Measurements from ENCODE around the gene CD53. TPM values are rescaled to one million over a fixed set of nuclear protein-coding genes. Genes with fewer than 3 reads are reported as not detected.

CD53 gene
- total and polyA plus RNA-seq, 9 of the 15 experiments (the other 6 are each of a cell fraction or from before 2014, with no cell fraction given): 63.5 to 220 (median 131) TPM

DNA sequence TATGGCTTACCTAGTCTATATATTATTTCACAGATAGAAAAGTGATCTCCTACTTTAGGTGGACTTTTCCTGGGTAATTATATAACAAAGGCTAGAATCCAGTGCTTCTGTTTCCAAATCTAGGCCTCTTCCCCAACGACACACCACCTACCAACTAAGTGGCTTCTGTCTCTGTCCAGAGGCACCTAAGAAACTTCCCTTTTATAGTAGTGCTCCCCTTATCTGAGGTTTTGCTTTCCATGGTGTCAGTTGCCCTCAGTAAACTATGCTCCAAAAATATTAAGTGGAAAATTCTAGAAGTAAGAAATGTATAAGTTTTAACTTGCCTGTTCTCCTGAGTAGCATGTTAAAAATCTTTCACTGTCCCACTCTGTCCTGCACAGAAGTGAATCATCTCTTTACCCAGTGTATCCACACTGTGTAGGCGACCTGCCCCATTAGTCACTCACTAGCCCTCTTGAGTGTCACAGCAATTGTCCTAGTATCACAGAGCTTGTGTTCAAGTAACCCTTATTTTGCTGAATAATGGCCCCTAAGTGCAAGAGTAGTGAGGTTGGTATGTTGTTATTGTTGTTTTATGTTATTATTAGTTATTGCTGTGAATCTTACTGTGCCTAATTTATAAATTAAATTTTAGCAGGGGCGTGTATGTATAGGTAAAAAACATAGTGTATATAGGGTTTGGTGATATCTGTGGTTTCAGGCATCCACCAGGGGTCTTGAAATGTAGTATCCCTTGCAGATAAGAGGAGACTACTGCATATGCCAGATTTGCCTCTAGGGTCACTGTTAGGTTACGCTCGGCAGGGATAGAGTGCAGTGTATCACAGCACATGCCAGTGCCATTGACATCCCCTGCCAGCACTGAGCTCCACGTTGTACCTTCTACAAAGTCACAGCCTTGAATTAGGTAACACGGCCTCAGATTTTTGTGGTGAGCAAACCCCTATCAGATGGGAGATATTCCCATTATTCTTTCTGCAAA, 14.7 kb upstream of the CD53 start (continued):
- TF ChIP-seq, protein P1, sequence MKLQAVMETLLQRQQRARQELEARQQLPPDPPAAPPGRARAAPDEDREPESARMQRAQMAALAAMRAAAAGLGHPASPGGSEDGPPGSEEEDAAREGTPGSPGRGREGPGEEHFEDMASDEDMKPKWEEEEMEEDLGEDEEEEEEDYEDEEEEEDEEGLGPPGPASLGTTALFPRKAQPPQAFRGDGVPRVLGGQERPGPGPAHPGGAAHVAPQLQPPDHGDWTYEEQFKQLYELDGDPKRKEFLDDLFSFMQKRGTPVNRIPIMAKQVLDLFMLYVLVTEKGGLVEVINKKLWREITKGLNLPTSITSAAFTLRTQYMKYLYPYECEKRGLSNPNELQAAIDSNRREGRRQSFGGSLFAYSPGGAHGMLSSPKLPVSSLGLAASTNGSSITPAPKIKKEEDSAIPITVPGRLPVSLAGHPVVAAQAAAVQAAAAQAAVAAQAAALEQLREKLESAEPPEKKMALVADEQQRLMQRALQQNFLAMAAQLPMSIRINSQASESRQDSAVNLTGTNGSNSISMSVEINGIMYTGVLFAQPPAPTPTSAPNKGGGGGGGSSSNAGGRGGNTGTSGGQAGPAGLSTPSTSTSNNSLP (IDR thresholded peaks at IDR 0.05; ENCODE audit: borderline replicate concordance, low read depth, low read length): no peak
- TF ChIP-seq HNRNPL (IDR thresholded peaks at IDR 0.05; ENCODE audit: low read depth, low read length) (no peak), SREBF2 (CRISPR knock-in tag; IDR thresholded peaks at IDR 0.05) (no peak), HMGN3 (IDR thresholded peaks at IDR 0.05; ENCODE audit: borderline replicate concordance, extremely low read depth, insufficient read length, low read depth, low read length) (no peak), XRCC4 (IDR thresholded peaks at IDR 0.05; ENCODE audit: extremely low read depth, insufficient read depth, insufficient read length) (no peak), ZBTB7A (IDR thresholded peaks at IDR 0.05; ENCODE audit: borderline replicate concordance, control insufficient read depth, low read depth, low read length) (0 out of 2 replicates have a peak, but pooled peaks have one; percentile 31), SOX6 (IDR thresholded peaks at IDR 0.05) (no peak)
- TF ChIP-seq, protein P2, sequence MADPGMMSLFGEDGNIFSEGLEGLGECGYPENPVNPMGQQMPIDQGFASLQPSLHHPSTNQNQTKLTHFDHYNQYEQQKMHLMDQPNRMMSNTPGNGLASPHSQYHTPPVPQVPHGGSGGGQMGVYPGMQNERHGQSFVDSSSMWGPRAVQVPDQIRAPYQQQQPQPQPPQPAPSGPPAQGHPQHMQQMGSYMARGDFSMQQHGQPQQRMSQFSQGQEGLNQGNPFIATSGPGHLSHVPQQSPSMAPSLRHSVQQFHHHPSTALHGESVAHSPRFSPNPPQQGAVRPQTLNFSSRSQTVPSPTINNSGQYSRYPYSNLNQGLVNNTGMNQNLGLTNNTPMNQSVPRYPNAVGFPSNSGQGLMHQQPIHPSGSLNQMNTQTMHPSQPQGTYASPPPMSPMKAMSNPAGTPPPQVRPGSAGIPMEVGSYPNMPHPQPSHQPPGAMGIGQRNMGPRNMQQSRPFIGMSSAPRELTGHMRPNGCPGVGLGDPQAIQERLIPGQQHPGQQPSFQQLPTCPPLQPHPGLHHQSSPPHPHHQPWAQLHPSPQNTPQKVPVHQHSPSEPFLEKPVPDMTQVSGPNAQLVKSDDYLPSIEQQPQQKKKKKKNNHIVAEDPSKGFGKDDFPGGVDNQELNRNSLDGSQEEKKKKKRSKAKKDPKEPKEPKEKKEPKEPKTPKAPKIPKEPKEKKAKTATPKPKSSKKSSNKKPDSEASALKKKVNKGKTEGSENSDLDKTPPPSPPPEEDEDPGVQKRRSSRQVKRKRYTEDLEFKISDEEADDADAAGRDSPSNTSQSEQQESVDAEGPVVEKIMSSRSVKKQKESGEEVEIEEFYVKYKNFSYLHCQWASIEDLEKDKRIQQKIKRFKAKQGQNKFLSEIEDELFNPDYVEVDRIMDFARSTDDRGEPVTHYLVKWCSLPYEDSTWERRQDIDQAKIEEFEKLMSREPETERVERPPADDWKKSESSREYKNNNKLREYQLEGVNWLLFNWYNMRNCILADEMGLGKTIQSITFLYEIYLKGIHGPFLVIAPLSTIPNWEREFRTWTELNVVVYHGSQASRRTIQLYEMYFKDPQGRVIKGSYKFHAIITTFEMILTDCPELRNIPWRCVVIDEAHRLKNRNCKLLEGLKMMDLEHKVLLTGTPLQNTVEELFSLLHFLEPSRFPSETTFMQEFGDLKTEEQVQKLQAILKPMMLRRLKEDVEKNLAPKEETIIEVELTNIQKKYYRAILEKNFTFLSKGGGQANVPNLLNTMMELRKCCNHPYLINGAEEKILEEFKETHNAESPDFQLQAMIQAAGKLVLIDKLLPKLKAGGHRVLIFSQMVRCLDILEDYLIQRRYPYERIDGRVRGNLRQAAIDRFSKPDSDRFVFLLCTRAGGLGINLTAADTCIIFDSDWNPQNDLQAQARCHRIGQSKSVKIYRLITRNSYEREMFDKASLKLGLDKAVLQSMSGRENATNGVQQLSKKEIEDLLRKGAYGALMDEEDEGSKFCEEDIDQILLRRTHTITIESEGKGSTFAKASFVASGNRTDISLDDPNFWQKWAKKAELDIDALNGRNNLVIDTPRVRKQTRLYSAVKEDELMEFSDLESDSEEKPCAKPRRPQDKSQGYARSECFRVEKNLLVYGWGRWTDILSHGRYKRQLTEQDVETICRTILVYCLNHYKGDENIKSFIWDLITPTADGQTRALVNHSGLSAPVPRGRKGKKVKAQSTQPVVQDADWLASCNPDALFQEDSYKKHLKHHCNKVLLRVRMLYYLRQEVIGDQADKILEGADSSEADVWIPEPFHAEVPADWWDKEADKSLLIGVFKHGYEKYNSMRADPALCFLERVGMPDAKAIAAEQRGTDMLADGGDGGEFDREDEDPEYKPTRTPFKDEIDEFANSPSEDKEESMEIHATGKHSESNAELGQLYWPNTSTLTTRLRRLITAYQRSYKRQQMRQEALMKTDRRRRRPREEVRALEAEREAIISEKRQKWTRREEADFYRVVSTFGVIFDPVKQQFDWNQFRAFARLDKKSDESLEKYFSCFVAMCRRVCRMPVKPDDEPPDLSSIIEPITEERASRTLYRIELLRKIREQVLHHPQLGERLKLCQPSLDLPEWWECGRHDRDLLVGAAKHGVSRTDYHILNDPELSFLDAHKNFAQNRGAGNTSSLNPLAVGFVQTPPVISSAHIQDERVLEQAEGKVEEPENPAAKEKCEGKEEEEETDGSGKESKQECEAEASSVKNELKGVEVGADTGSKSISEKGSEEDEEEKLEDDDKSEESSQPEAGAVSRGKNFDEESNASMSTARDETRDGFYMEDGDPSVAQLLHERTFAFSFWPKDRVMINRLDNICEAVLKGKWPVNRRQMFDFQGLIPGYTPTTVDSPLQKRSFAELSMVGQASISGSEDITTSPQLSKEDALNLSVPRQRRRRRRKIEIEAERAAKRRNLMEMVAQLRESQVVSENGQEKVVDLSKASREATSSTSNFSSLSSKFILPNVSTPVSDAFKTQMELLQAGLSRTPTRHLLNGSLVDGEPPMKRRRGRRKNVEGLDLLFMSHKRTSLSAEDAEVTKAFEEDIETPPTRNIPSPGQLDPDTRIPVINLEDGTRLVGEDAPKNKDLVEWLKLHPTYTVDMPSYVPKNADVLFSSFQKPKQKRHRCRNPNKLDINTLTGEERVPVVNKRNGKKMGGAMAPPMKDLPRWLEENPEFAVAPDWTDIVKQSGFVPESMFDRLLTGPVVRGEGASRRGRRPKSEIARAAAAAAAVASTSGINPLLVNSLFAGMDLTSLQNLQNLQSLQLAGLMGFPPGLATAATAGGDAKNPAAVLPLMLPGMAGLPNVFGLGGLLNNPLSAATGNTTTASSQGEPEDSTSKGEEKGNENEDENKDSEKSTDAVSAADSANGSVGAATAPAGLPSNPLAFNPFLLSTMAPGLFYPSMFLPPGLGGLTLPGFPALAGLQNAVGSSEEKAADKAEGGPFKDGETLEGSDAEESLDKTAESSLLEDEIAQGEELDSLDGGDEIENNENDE (IDR thresholded peaks at IDR 0.05; ENCODE audit: low read depth, low read length): no peak
- TF ChIP-seq, protein P3, sequence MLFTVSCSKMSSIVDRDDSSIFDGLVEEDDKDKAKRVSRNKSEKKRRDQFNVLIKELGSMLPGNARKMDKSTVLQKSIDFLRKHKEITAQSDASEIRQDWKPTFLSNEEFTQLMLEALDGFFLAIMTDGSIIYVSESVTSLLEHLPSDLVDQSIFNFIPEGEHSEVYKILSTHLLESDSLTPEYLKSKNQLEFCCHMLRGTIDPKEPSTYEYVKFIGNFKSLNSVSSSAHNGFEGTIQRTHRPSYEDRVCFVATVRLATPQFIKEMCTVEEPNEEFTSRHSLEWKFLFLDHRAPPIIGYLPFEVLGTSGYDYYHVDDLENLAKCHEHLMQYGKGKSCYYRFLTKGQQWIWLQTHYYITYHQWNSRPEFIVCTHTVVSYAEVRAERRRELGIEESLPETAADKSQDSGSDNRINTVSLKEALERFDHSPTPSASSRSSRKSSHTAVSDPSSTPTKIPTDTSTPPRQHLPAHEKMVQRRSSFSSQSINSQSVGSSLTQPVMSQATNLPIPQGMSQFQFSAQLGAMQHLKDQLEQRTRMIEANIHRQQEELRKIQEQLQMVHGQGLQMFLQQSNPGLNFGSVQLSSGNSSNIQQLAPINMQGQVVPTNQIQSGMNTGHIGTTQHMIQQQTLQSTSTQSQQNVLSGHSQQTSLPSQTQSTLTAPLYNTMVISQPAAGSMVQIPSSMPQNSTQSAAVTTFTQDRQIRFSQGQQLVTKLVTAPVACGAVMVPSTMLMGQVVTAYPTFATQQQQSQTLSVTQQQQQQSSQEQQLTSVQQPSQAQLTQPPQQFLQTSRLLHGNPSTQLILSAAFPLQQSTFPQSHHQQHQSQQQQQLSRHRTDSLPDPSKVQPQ (CRISPR knock-in tag; IDR thresholded peaks at IDR 0.05; ENCODE audit: borderline replicate concordance): no peak

Data from K562 (cell line).